ENCODE data around the gene CD1D.

- no peak for TF ChIP-seq CTCF (IDR thresholded peaks at IDR 0.05; ENCODE audit: insufficient read depth, low read length, poor library complexity, severe bottlenecking)
- TF ChIP-seq EZH2phosphoT487 (conservative IDR thresholded peaks at IDR 0.05; ENCODE audit: low read length): no peak
Observed at GRCh38 chr1:158177700-158178450, 2.8 kb upstream of the CD1D start.

Measured in SU-DHL-6 (cell line).